SH-SY5Y (cell line): Measurements from ENCODE around the gene ETS2.

Experiments
- GATA2 ChIP-seq: IDR thresholded peaks from 2 replicates; pipeline ENCODE4 v1.6.1; 2011; ENCODE audit warnings: mild to moderate bottlenecking, low read depth, low read length
- GATA3 ChIP-seq: IDR thresholded peaks from 2 replicates; pipeline ENCODE4 v1.6.1; 2011; ENCODE audit warnings: low read depth, mild to moderate bottlenecking, low read length, moderate library complexity

DNA sequence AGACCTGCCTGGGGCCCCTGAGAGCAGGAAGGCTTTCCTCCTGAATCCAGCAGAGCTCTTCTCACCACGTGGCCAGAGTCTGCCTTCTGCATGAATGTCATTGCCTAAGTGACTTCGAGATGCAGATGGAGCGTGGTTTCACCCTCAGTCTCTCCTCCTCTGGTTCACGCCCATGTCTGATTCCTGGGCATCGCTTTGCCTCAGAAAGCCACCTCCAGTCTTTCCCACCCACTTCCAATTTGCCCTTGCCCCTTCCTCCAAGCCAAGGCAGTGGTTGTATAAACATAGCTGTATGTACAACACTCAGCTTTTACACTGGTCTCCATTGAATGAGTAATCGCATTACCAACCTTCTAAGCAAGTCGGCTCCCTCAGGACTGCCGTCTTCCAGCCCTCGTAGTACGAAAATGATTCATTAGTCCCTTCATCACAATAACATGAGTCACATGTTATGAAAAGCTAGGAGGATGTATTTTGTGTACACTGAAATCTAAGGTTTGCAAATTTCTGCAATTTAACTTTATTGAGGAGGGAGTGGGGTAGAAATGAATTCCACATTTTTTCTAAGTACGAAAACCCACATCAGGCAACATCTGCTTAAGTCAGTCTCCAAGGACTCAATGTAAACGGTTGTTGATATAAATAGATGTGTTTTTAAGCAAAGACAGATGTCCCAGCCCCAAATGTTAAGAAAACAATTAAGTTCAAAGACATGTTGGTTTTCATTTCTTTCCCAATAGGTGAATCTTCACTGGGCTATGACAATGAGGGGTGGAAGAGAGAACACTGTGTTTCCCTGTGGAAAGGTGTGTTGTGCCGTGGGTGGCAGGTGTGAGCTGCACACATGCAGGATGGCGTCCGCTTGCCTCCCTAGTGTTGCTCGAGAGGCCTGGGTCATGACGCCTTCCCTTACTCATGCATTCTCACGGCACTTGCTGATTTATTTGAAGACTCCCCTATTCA is 32.3 kb upstream of the ETS2 start:
- TF ChIP-seq GATA3 (no peak), GATA2 (no peak)
